LNCaP clone FGC (cell line): ENCODE measurements around the gene CNGA1.
"Not testable (repeated sequence)": the region's sequence is repeated elsewhere in the genome, so short reads cannot be mapped to it uniquely, and the experiment has no call there.

Source experiments
- DNase-seq: peaks from one replicate; pipeline ENCODE4 v3.0.0-alpha.2; 2011; ENCODE audit warnings: low read depth
- H3K4me3 ChIP-seq: 2 replicates; pipeline ENCODE4 v1.5.1; 2011; ENCODE audit warnings: mild to moderate bottlenecking, low read depth, low read length, control low read depth
- TF ChIP-seq, protein P1 (sequence below): IDR thresholded peaks from 2 replicates; pipeline ENCODE4 v1.5.1; 2012; ENCODE audit warnings: mild to moderate bottlenecking; ENCODE audit not compliant: control insufficient read depth, insufficient read depth; ENCODE audit errors: extremely low read depth

The CNGA1 gene

DNA sequence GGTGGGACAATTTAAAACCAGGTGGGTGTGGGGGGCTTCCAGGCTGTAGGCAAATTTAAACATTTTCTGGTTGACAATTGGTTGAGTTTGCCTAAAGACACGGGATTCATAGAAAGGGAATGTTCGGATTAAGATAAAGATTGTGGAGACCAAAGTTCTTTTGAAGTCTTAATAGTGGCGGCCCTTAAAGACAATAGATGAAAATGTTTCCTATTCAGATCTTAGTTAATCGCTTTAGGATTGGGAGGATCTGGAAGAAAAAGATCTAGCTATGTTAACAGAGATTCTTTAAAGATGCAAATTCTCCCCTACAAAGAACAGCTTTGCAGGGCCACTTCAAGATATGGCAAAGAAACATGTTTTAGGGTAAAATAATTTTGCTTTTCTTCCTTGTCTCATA is 4.8 kb downstream of the CNGA1 start:
- TF ChIP-seq, protein P1, sequence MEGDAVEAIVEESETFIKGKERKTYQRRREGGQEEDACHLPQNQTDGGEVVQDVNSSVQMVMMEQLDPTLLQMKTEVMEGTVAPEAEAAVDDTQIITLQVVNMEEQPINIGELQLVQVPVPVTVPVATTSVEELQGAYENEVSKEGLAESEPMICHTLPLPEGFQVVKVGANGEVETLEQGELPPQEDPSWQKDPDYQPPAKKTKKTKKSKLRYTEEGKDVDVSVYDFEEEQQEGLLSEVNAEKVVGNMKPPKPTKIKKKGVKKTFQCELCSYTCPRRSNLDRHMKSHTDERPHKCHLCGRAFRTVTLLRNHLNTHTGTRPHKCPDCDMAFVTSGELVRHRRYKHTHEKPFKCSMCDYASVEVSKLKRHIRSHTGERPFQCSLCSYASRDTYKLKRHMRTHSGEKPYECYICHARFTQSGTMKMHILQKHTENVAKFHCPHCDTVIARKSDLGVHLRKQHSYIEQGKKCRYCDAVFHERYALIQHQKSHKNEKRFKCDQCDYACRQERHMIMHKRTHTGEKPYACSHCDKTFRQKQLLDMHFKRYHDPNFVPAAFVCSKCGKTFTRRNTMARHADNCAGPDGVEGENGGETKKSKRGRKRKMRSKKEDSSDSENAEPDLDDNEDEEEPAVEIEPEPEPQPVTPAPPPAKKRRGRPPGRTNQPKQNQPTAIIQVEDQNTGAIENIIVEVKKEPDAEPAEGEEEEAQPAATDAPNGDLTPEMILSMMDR: no peak
- no peak overlapping the region for H3K4me3 ChIP-seq
- DNase-seq: no peak

DNA sequence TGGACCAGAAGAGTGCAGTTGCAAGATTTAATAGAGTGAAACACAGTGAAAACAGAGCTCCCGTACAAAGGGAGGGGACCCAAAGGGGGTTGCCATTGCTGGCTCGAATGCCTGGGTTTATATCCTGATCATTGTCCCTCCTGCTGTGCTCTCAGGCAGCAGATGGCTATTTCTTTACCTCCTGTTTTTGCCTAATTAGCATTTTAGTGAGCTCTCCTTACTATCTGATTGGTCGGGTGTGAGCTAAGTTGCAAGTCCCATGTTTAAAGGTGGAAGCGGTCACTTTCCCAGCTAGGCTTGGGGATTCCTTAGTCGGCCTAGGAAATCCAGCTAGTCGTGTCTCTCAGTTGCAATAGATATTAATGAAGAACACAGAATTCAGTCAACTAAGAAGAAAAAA is 5.6 kb downstream of the CNGA1 start:
- not testable (repeated sequence) for DNase-seq, H3K4me3 ChIP-seq

DNA sequence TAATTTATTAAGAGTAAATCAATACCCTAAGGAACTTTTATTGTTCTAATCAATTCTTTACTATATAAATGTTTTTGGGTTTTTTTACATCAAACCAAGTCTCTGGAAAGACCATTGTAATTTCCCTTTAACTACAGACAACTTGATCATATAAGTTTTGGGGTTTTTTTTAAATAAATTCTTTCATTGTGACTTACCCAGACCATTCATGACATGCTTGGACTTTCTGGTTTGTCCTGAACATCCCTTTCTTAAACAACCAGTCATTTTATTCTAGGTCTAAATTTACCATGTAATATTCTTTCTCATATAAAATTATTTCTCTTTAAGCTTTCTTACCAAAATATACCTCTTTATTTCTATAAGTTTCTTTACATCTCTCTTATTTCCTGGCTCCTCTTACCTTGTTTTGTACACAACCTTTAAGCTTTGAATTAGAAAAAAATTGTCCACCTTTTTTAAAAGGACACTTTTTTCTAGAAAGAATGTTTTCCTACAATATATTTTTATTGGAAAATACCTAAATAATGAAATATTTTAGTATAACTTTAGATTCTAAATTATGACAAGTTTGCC is 8.4 kb downstream of the CNGA1 start:
- H3K4me3 ChIP-seq: no peak overlapping the region
- DNase-seq: no peak

DNA sequence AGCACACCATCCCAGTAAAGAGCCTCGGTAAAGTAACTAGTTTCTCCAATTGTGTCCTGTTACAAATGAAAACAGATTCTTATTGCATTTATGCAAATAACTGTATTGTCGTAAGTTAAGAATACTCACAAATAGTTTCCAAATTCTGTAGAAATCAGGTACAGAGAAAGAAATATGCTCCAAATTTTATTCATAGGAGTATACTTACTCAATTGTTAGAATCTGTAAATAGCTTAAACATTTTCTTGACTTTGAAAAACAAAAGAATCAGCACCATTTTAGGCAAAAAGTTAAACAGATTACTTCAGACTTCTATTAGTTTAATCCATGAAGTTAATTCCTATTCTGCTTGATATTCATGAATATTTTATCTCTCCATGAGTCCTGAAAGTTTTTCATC is 10.7 kb downstream of the CNGA1 start:
- TF ChIP-seq, protein P1: no peak
- no peak overlapping the region for H3K4me3 ChIP-seq
- DNase-seq: no peak

More for the DNA sequence above, 8.4 kb downstream of the CNGA1 start:
- TF ChIP-seq, protein P1: no peak

DNA sequence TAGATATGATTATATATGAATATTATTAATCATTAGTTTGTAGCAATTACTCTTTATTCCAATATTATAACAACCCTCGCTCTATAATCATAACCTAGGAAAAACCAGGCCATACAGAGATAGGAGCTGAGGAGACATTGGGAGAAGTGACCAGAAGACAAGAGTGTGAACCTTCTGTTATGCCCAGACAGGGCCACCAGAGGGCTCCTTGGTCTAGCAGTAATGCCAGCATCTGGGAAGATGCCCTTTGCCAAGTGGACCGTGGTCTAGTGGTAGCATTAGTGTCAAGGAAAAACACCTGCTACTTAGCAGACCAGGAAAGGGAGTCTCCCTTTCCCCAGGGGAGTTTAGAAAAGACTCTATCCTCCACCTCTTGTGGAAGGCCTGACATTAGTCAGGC is 12.9 kb downstream of the CNGA1 start:
- TF ChIP-seq, protein P1: peak; percentile 56
- not testable (repeated sequence) for H3K4me3 ChIP-seq, DNase-seq

DNA sequence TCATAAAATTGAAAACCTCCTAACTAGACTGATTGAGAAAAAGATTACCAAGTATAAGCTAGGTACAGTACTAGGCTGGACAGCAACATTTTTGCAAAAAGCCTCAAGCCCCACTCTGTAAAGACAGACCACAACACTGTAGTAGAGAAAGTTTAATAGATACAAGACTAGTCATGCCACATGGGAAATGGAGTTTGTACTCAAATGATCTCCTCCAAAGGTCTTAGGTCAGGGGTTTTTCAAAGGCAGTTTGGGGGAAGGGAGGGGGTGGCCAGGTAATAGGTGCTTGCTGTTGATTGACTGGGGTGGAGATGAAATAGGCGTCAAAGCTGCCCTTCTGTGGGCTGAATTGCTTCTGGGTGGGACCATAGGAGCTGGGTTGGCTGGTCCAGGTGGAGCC is 14.2 kb downstream of the CNGA1 start:
- no peak for DNase-seq
- no peak overlapping the region for H3K4me3 ChIP-seq
- TF ChIP-seq, protein P1: no peak

DNA sequence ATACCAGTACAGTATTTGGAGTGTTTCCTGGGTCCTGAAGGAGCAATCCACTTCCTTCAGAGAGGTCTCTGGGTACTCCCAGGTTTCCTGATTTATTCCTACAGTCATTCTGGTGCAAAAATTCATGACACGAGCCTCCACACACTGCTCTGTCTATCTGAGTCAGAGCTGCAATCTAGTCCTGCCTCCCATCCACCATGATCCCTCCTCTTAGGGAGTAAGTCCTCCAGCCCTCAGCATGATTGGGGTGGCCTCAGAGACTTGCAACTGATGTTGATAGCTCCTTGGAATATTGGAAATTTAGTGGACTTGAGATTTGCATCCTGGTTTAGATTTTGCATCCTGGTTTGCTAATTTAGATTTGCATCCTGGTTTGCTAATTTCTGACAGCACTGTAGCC is 20.5 kb downstream of the CNGA1 start:
- DNase-seq: no peak
- no peak overlapping the region for H3K4me3 ChIP-seq
- TF ChIP-seq, protein P1: no peak

DNA sequence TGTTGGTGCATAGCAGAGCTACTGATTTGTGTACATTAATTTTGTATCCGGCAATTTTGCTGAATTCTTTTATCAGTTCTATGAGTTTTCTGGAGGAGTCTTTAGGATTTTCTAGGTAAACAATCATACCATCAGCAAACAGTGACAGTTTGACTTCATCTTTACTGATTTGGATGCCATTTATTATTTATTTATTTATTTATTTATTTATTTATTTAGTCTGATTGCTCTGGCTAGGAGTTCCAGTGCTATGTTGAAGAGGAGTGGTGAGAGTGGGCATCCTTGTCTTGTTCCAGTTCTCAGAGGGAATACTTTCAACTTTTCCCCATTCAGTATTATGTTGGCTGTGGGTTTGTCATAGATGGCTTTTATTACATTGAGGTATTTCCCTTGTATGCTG is 24.0 kb downstream of the CNGA1 start:
- not testable (repeated sequence) for H3K4me3 ChIP-seq, DNase-seq
